H1 (cell line): ENCODE measurements around the gene VPS26A. TPM values are rescaled to one million over a fixed set of nuclear protein-coding genes. Genes with fewer than 3 reads are reported as not detected.

Experiments used
- CTCF ChIA-PET: fragments of 300-600 bp; sonication (Branson Sonifier 250); formaldehyde crosslinking; loops from one replicate; lab custom pipeline; 2021; ENCODE audit not compliant: partially characterized antibody; lab: Charles Lee
- POLR2A ChIA-PET: fragments of 300-600 bp; sonication (Branson Sonifier 250); formaldehyde crosslinking; loops from one replicate; lab custom pipeline; 2021; ENCODE audit warnings: inconsistent platforms; ENCODE audit not compliant: partially characterized antibody; lab: Charles Lee
- DNase-seq, 2 experiments: peaks; one replicate each; pipeline versions ENCODE4 v3.0.0 to v3.0.0-alpha.2; 2010 to 2022; ENCODE audit warnings: low spot score in 2 of 2, low read depth in 1 of 2, mixed read lengths in 1 of 2
- FAIRE-seq: peaks from 2 replicates; lab custom pipeline; 2011; peaks lifted over from hg19 to GRCh38; lab: Jason Lieb, UNC
- H2AFZ ChIP-seq: 2 replicates; pipeline ENCODE4 v1.8.1; 2012; ENCODE audit warnings: low read length, inconsistent platforms
- H2AK5ac ChIP-seq: 2 replicates; pipeline ENCODE4 v1.6.1; 2013; ENCODE audit warnings: low read depth, low read length
- H2BK120ac ChIP-seq: replicated peaks from 2 replicates; pipeline ENCODE3; 2013; ENCODE audit warnings: low read depth, low read length, inconsistent platforms
- H2BK12ac ChIP-seq: 2 replicates; pipeline ENCODE4 v1.6.1; 2013; ENCODE audit warnings: low read depth, low read length
- H2BK15ac ChIP-seq: 2 replicates; pipeline ENCODE4 v1.6.1; 2013; ENCODE audit warnings: low read length
- H2BK20ac ChIP-seq: 2 replicates; pipeline ENCODE4 v1.6.1; 2013; ENCODE audit warnings: low read length
- H2BK5ac ChIP-seq: 2 replicates; pipeline ENCODE4 v1.6.1; 2013; ENCODE audit warnings: low read depth, low read length
- H3K14ac ChIP-seq: 2 replicates; pipeline ENCODE4 v1.6.1; 2013; ENCODE audit warnings: inconsistent platforms; ENCODE audit not compliant: insufficient read length
- H3K18ac ChIP-seq: 2 replicates; pipeline ENCODE4 v1.6.1; 2013; ENCODE audit warnings: low read length; ENCODE audit errors: extremely low read depth
- H3K23ac ChIP-seq: 2 replicates; pipeline ENCODE4 v1.6.1; 2013; ENCODE audit warnings: inconsistent platforms; ENCODE audit not compliant: insufficient read length
- H3K23me2 ChIP-seq: 2 replicates; pipeline ENCODE4 v1.6.1; 2013; ENCODE audit warnings: low read depth, low read length
- H3K27ac ChIP-seq: 2 replicates; pipeline ENCODE4 v1.6.1; 2011; ENCODE audit warnings: low read depth, low read length, inconsistent platforms
- H3K27me3 ChIP-seq, 4 experiments: replicated peaks in 1 of 4; 1 replicate in 1 of 4; 2 replicates in 3 of 4; pipeline versions ENCODE4 v1.6.1 to v1.8.1; 2011 to 2013; ENCODE audit warnings: low read length in 3 of 4, mild to moderate bottlenecking in 3 of 4, inconsistent platforms in 2 of 4, mixed read lengths in 2 of 4, moderate library complexity in 1 of 4; ENCODE audit not compliant: control insufficient read depth in 3 of 4, insufficient read depth in 3 of 4; ENCODE audit errors: extremely low read depth in 1 of 4
- H3K36me3 ChIP-seq, 4 experiments: 2 replicates each; pipeline versions ENCODE4 v1.6.1 to v1.8.1; 2011 to 2013; ENCODE audit warnings: mild to moderate bottlenecking in 4 of 4, low read length in 3 of 4, moderate library complexity in 2 of 4, control low read depth in 1 of 4, inconsistent platforms in 1 of 4; ENCODE audit not compliant: insufficient read depth in 4 of 4, control insufficient read depth in 2 of 4
- H3K4ac ChIP-seq: replicated peaks from 2 replicates; pipeline ENCODE3; 2013; ENCODE audit warnings: low read length, low read depth, mixed read lengths, inconsistent platforms; ENCODE audit not compliant: insufficient read length
- H3K4me1 ChIP-seq, 4 experiments: replicated peaks in 1 of 4; 1 replicate in 1 of 4; 2 replicates in 3 of 4; pipeline versions ENCODE4 v1.6.1 to v1.8.1; 2011 to 2013; ENCODE audit warnings: low read length in 3 of 4, inconsistent platforms in 2 of 4, mixed read lengths in 1 of 4; ENCODE audit not compliant: insufficient read depth in 4 of 4, control insufficient read depth in 3 of 4
- H3K4me2 ChIP-seq, 2 experiments: 2 replicates each; pipeline versions ENCODE4 v1.6.1 to v1.8.1; 2011 to 2013; ENCODE audit warnings: low read depth in 2 of 2, low read length in 2 of 2, control low read depth in 1 of 2, inconsistent platforms in 1 of 2, mild to moderate bottlenecking in 1 of 2; ENCODE audit not compliant: insufficient read depth in 1 of 2
- H3K4me3 ChIP-seq, 4 experiments: fragments of 200-600, 300-600 bp in 1 of 4; sonication (generic), shearing (Covaris generic), sonication (Bioruptor Twin) in 1 of 4; 2 replicates each; pipeline versions ENCODE4 v1.5.1 to v1.8.1; 2011 to 2016; ENCODE audit warnings: low read length in 4 of 4, low read depth in 3 of 4, control low read depth in 2 of 4, inconsistent platforms in 2 of 4, mild to moderate bottlenecking in 2 of 4, mixed read lengths in 1 of 4, moderate library complexity in 1 of 4; ENCODE audit not compliant: insufficient read depth in 2 of 4; ENCODE audit errors: extremely low read depth in 1 of 4
- H3K56ac ChIP-seq: replicated peaks from 2 replicates; pipeline ENCODE3; 2013; ENCODE audit warnings: low read depth, mild to moderate bottlenecking, mixed read lengths, low read length, inconsistent platforms; ENCODE audit not compliant: insufficient read length
- H3K79me1 ChIP-seq: 2 replicates; pipeline ENCODE4 v1.6.1; 2013; ENCODE audit warnings: low read depth, low read length, control low read depth
- H3K79me2 ChIP-seq, 2 experiments: 2 replicates each; pipeline versions ENCODE4 v1.6.1 to v1.8.1; 2012 to 2013; ENCODE audit warnings: low read length in 2 of 2, mild to moderate bottlenecking in 2 of 2, inconsistent platforms in 1 of 2; ENCODE audit not compliant: insufficient read depth in 2 of 2, control insufficient read depth in 1 of 2
- H3K9ac ChIP-seq, 4 experiments: replicated peaks in 1 of 4; 1 replicate in 1 of 4; 2 replicates in 3 of 4; pipeline versions ENCODE4 v1.6.1 to v1.8.1; 2011 to 2013; ENCODE audit warnings: low read depth in 3 of 4, low read length in 3 of 4, control low read depth in 2 of 4, mild to moderate bottlenecking in 2 of 4, moderate library complexity in 2 of 4, inconsistent platforms in 1 of 4; ENCODE audit errors: extremely low read depth in 1 of 4
- H3K9me3 ChIP-seq, 2 experiments: 2 replicates each; pipeline versions ENCODE4 v1.6.1 to v1.8.1; 2012 to 2013; ENCODE audit warnings: mild to moderate bottlenecking in 2 of 2, moderate library complexity in 2 of 2, control low read depth in 1 of 2, inconsistent platforms in 1 of 2, low read depth in 1 of 2, low read length in 1 of 2, mixed read lengths in 1 of 2; ENCODE audit not compliant: insufficient read depth in 2 of 2
- H4K20me1 ChIP-seq, 2 experiments: replicated peaks in 1 of 2; 2 replicates each; pipeline versions ENCODE3 to v1.8.1; 2011 to 2013; ENCODE audit warnings: inconsistent platforms in 2 of 2, low read length in 2 of 2, mild to moderate bottlenecking in 1 of 2; ENCODE audit not compliant: insufficient read depth in 2 of 2, control insufficient read depth in 1 of 2
- H4K5ac ChIP-seq: 2 replicates; pipeline ENCODE4 v1.6.1; 2013; ENCODE audit warnings: low read length, low read depth, mixed read lengths, inconsistent platforms; ENCODE audit not compliant: insufficient read length
- H4K8ac ChIP-seq: 2 replicates; pipeline ENCODE4 v1.8.0; 2013; ENCODE audit warnings: mild to moderate bottlenecking, moderate library complexity, low read length, inconsistent platforms; ENCODE audit not compliant: insufficient read depth; ENCODE audit errors: extremely low read depth
- H4K91ac ChIP-seq: replicated peaks from 2 replicates; pipeline ENCODE3; 2013; ENCODE audit warnings: low read length, mixed read lengths, inconsistent platforms; ENCODE audit not compliant: insufficient read length
- ASH2L ChIP-seq: fragments of 200-600, 300-600 bp; sonication (generic); IDR thresholded peaks from one replicate; pipeline ENCODE4 v1.7.1; 2017; ENCODE audit warnings: low read length
- BCL11A ChIP-seq, 2 experiments: IDR thresholded peaks; one replicate each; pipeline ENCODE4 v1.6.1; 2011; ENCODE audit warnings: low read depth in 2 of 2, low read length in 2 of 2, mild to moderate bottlenecking in 2 of 2
- CTBP2 ChIP-seq: IDR thresholded peaks from 2 replicates; pipeline ENCODE4 v1.7.0; 2011; ENCODE audit warnings: borderline replicate concordance, mild to moderate bottlenecking, moderate library complexity, mixed read lengths, low read length; ENCODE audit not compliant: insufficient read depth, insufficient read length
- FOSL1 ChIP-seq: IDR thresholded peaks from 2 replicates; pipeline ENCODE4 v1.6.1; 2011; ENCODE audit warnings: mild to moderate bottlenecking, low read depth, low read length, moderate library complexity; ENCODE audit not compliant: insufficient read depth
- GTF2F1 ChIP-seq: IDR thresholded peaks from 2 replicates; pipeline ENCODE4 v1.6.1; 2012; ENCODE audit warnings: low read depth, low read length, improper control_type of control experiment, borderline replicate concordance
- SIN3A ChIP-seq, 2 experiments: IDR thresholded peaks in 1 of 2; conservative IDR thresholded peaks in 1 of 2; 2 replicates each; pipeline ENCODE4 v1.6.1; 2011 to 2012; ENCODE audit warnings: low read length in 2 of 2, improper control_type of control experiment in 1 of 2, low read depth in 1 of 2, mild to moderate bottlenecking in 1 of 2
- SP4 ChIP-seq: IDR thresholded peaks from 2 replicates; pipeline ENCODE4 v1.6.1; 2012; ENCODE audit warnings: low read length, inconsistent platforms
- SUZ12 ChIP-seq: fragments of 200-600 bp; sonication (generic); IDR thresholded peaks from 2 replicates; pipeline ENCODE4 v1.6.1; 2012; ENCODE audit warnings: mild to moderate bottlenecking, inconsistent platforms, low read length, moderate library complexity, mixed read lengths
- TCF12 ChIP-seq: IDR thresholded peaks from 2 replicates; pipeline ENCODE4 v1.6.1; 2011; ENCODE audit warnings: low read depth, mild to moderate bottlenecking, low read length
- USF2 ChIP-seq: IDR thresholded peaks from 2 replicates; pipeline ENCODE4 v1.6.1; 2011; ENCODE audit warnings: low read length, improper control_type of control experiment
- WGBS, 2 experiments: shearing (Covaris generic) in 1 of 2; methylation state at CpG; one replicate each; pipeline versions ENCODE4 v1.1.6 to v1.1.7; 2013 to 2015; ENCODE audit warnings: low lambda C conversion rate in 2 of 2, mixed read lengths in 2 of 2, inconsistent platforms in 1 of 2, low coverage in 1 of 2, missing lambda C conversion rate in 1 of 2; ENCODE audit not compliant: insufficient replicate concordance in 2 of 2, insufficient coverage in 1 of 2, insufficient read length in 1 of 2; ENCODE audit errors: extremely low coverage in 1 of 2, missing lambda C conversion rate in 1 of 2; 5-methylcytosine and 5-hydroxymethylcytosine counted together
- polyA plus RNA-seq, 7 experiments: library from polyadenylated mRNA; depleted of rRNA in 3 of 7; stranded (reverse) in 5 of 7; unstranded in 2 of 7; fragments of >200 nt in 5 of 7; fragments of 200-250 nt in 2 of 7; gene quantifications; 1 replicate in 5 of 7; 2 replicates in 1 of 7; 4 replicates in 1 of 7; pipeline versions ENCODE4 v1.2.1 to v1.2.3, GENCODE V29; 2011 to 2013; ENCODE audit warnings: missing spikeins in 2 of 7, mixed read lengths in 2 of 7
- total RNA-seq: library from RNA; stranded (reverse); fragmentation: NEBNext Ultra II Directional; extraction: Animal tissue kit (Norgen Biotek cat#: 25700); gene quantifications from 2 replicates; pipeline ENCODE4 v1.2.1, GENCODE V29; 2021

Gene VPS26A
- total and polyA plus RNA-seq, 2 of the 8 experiments (the other 6 are each of a cell fraction or from before 2014, with no cell fraction given) = 10.7 to 44.8 TPM

- no peak overlapping the region for H3K56ac ChIP-seq
- DNase-seq (no peak), FAIRE-seq (no peak)
- H3K79me1 ChIP-seq = no peaks in the 10 kb centered on the region
- H3K23me2 ChIP-seq = no peaks in the 10 kb centered on the region
- no peak overlapping the region for H2BK5ac ChIP-seq
- ChIA-PET POLR2A (interaction anchor here (1.0 kb wide), 1 partner anchor 35 kb away, joined by 3 read pairs; no protein-coding TSS in a partner anchor), CTCF (interaction anchor here (1.0 to 1.7 kb wide), 2 partner anchors 21 to 94 kb away, joined by 3 read pairs; no protein-coding TSS in a partner anchor)
- no peak overlapping the region for H3K23ac ChIP-seq
- no peak overlapping the region for H3K27ac ChIP-seq
- H3K36me3 ChIP-seq = no peaks in the 10 kb centered on the region
- WGBS, 2 experiments = 85% methylated on average over 16 of the region's 16 CpGs; no CpG with 5 or more reads in 1 of the 2 experiments
- no peaks in the 10 kb centered on the region for H3K79me2 ChIP-seq
- H3K9me3 ChIP-seq = no peaks in the 10 kb centered on the region
- no peak overlapping the region for H3K4me2 ChIP-seq
- no peaks in the 10 kb centered on the region for H3K27me3 ChIP-seq
- H4K5ac ChIP-seq = no peak overlapping the region
- no peak overlapping the region for H2BK12ac ChIP-seq
- H2AK5ac ChIP-seq = no peak overlapping the region
- H2BK20ac ChIP-seq = no peak overlapping the region
- H4K91ac ChIP-seq = peak overlapping the region; percentile 15
- no peak overlapping the region for H3K4ac ChIP-seq
- H3K18ac ChIP-seq = no peak overlapping the region
- H3K4me1 ChIP-seq = peaks cover 0 to 4% (median 1%) of the 10 kb centered on the region in 4 experiments; a peak in 3 of 7 replicates
- H4K8ac ChIP-seq = no peak overlapping the region
- no peak overlapping the region for H2BK15ac ChIP-seq
- H2BK120ac ChIP-seq = no peak overlapping the region
- H4K20me1 ChIP-seq = no peaks in the 10 kb centered on the region
- no peak overlapping the region for H3K14ac ChIP-seq
- H3K9ac ChIP-seq = no peak overlapping the region
- H3K4me3 ChIP-seq = no peak overlapping the region
- no peak overlapping the region for H2AFZ ChIP-seq
- TF ChIP-seq SUZ12 (no peak), TCF12 (no peak), GTF2F1 (no peak), SP4 (no peak), SIN3A (conservative IDR thresholded peaks at IDR 0.05 in 1 of 2, IDR thresholded peaks at IDR 0.05 in 1 of 2; ENCODE audit: low read depth in 1 of 2, low read length in 2 of 2) (no peak), CTBP2 (no peak), USF2 (no peak), FOSL1 (no peak), ASH2L (no peak), BCL11A (IDR thresholded peaks at IDR 0.05; ENCODE audit: low read depth in 2 of 2, low read length in 2 of 2) (no peak)
These were observed 34.1 kb upstream of the VPS26A start for GRCh38 chr10:69089638-69090599.
